SKM-1 (cell line): ENCODE data around the gene TIMM10.
A peak's percentile ranks its signal among the peaks of the same experiment; 100 is the strongest.

ENCODE experiments used
- DNase-seq: peaks from one replicate; lab custom pipeline; 2025; ENCODE audit not compliant: unreplicated experiment; lab: John Stamatoyannopoulos, UW

TIMM10 gene

GRCh38 chr11:57504511-57504910, 26.0 kb downstream of the TIMM10 start:
- DNase-seq: no peak

- DNase-seq: no peak
Observed at GRCh38 chr11:57502870-57503269, 27.7 kb downstream of the TIMM10 start.

- DNase-seq: no peak
Observed at GRCh38 chr11:57502376-57502775, 28.2 kb downstream of the TIMM10 start.

GRCh38 chr11:57501953-57502352, 28.6 kb downstream of the TIMM10 start:
- DNase-seq: no peak

- DNase-seq: no peak
Observed at GRCh38 chr11:57500926-57501325, 29.6 kb downstream of the TIMM10 start.

- DNase-seq: no peak
Observed at GRCh38 chr11:57500515-57500914, 30.0 kb downstream of the TIMM10 start.

- no peak for DNase-seq
Observed at GRCh38 chr11:57499983-57500461, 30.5 kb downstream of the TIMM10 start.

- DNase-seq: no peak
Observed at GRCh38 chr11:57499413-57499982, 31.1 kb downstream of the TIMM10 start.

GRCh38 chr11:57498540-57498939, 32.0 kb downstream of the TIMM10 start:
- DNase-seq: no peak

GRCh38 chr11:57497303-57498247, 33.0 kb downstream of the TIMM10 start:
- DNase-seq: no peak

GRCh38 chr11:57496109-57496820, 34.3 kb downstream of the TIMM10 start:
- DNase-seq: no peak

GRCh38 chr11:57493507-57494503, 36.7 kb downstream of the TIMM10 start:
- DNase-seq: no peak

- peak; percentile 24 for DNase-seq
Observed at GRCh38 chr11:57491371-57492061, 39.0 kb downstream of the TIMM10 start.

- DNase-seq: no peak
Observed at GRCh38 chr11:57490456-57491248, 39.9 kb downstream of the TIMM10 start.

- no peak for DNase-seq
Observed at GRCh38 chr11:57487920-57488659, 42.5 kb downstream of the TIMM10 start.

GRCh38 chr11:57487021-57487778, 43.4 kb downstream of the TIMM10 start:
- no peak for DNase-seq

- DNase-seq: peak; percentile 19
Observed at GRCh38 chr11:57485217-57485990, 45.1 kb downstream of the TIMM10 start.
